Activated CD8-positive, alpha-beta T cell treated with anti-CD3 and anti-CD28 coated beads, Interleukin-2, amount 10 ng/mL, durations not matched to agents 7 days and 5 days (primary cell): Measurements from ENCODE around the gene HLF. TPM values are rescaled to one million over a fixed set of nuclear protein-coding genes. Genes with fewer than 3 reads are reported as not detected.

Experiments
- ATAC-seq: fragments of 150-1000 bp; cut with Tn5 transposase; one replicate; pipeline ENCODE4 v1.10.0; 2021; ENCODE audit warnings: moderate library complexity
- CTCF ChIA-PET: fragments of 350-600 bp; sonication (Branson Sonifier 250); formaldehyde crosslinking; loops from one replicate; lab custom pipeline; 2021; ENCODE audit warnings: antibody characterized with exemption; lab: Charles Lee
- POLR2A ChIA-PET: fragments of 350-600 bp; sonication (Branson Sonifier 250); formaldehyde crosslinking; loops from one replicate; lab custom pipeline; 2021; ENCODE audit warnings: antibody characterized with exemption; lab: Charles Lee
- DNase-seq: peaks from one replicate; pipeline ENCODE4 v3.0.0-alpha.2; 2020
- H3K27ac Mint-ChIP-seq: one replicate; pipeline ENCODE4 v1.8.0; 2021; ENCODE audit warnings: mild to moderate bottlenecking, mixed read lengths
- H3K27me3 Mint-ChIP-seq: one replicate; pipeline ENCODE4 v1.8.0; 2021; ENCODE audit warnings: low read depth, mixed read lengths
- H3K36me3 Mint-ChIP-seq: one replicate; pipeline ENCODE4 v1.8.0; 2021; ENCODE audit warnings: low read depth, mixed read lengths
- H3K4me1 Mint-ChIP-seq: one replicate; pipeline ENCODE4 v1.8.0; 2021; ENCODE audit warnings: low read depth, mixed read lengths
- H3K4me3 Mint-ChIP-seq: one replicate; pipeline ENCODE4 v1.8.0; 2021; ENCODE audit warnings: mild to moderate bottlenecking, mixed read lengths
- H3K9me3 Mint-ChIP-seq: one replicate; pipeline ENCODE4 v1.8.0; 2022; ENCODE audit warnings: mixed read lengths; ENCODE audit not compliant: insufficient read depth
- total RNA-seq, 2 experiments: library from RNA; stranded (reverse); gene quantifications; one replicate each; pipeline ENCODE4 v1.2.3, GENCODE V29; 2021

Gene HLF
- under 1 TPM; 0.13 to 0.21 TPM for total RNA-seq

GRCh38 chr17:55264645-55265298 is at the start of gene HLF:
HLF (plus strand) TSS chr17:55264960; CDS start chr17:55265485, 525 bp downstream.
- Mint-ChIP-seq H3K27ac (no peak within 1 kb of the TSS), H3K9me3 (peaks cover 8% of the 10 kb centered on the region)
- POLR2A ChIA-PET, result interaction anchor here (1.3 kb wide), 1 partner anchor 19 kb away, joined by 3 read pairs; no protein-coding TSS in a partner anchor

GRCh38 chr17:55215711-55216110 is 49.0 kb upstream of the HLF start:
- Mint-ChIP-seq H3K4me3 (no peak overlapping the region), H3K4me1 (no peaks in the 10 kb centered on the region), H3K27me3 (peaks cover 4% of the 10 kb centered on the region), H3K27ac (no peak overlapping the region), H3K36me3 (no peaks in the 10 kb centered on the region), H3K9me3 (no peaks in the 10 kb centered on the region)
- CTCF ChIA-PET, result no interaction called here
- POLR2A ChIA-PET, result no interaction called here
- ATAC-seq (no peak), DNase-seq (no peak)

More at GRCh38 chr17:55264645-55265298, at the start of gene HLF:
- peak; percentile 77 for DNase-seq
- H3K36me3 Mint-ChIP-seq, result no peaks in the 10 kb centered on the region
- peak; percentile 97 for ATAC-seq
- H3K4me1 Mint-ChIP-seq, result peaks cover 18% of the 10 kb centered on the region
- H3K27me3 Mint-ChIP-seq, result peaks cover 82% of the 10 kb centered on the region
- CTCF ChIA-PET, result interaction anchor here (0.9 kb wide), 1 partner anchor 33 kb away, joined by 4 read pairs; no protein-coding TSS in a partner anchor
- peak within 1 kb of the TSS; percentile 57 for H3K4me3 Mint-ChIP-seq

GRCh38 chr17:55216888-55217287 is 47.9 kb upstream of the HLF start:
- H3K4me1 Mint-ChIP-seq, result no peaks in the 10 kb centered on the region
- no peak overlapping the region for H3K4me3 Mint-ChIP-seq
- CTCF ChIA-PET, result no interaction called here
- H3K27ac Mint-ChIP-seq, result no peak overlapping the region
- peaks cover 4% of the 10 kb centered on the region for H3K27me3 Mint-ChIP-seq
- DNase-seq, result no peak
- H3K36me3 Mint-ChIP-seq, result no peaks in the 10 kb centered on the region
- ATAC-seq, result no peak
- POLR2A ChIA-PET, result no interaction called here
- H3K9me3 Mint-ChIP-seq, result no peaks in the 10 kb centered on the region

- Mint-ChIP-seq H3K27me3 (peaks cover 6% of the 10 kb centered on the region), H3K9me3 (no peaks in the 10 kb centered on the region), H3K27ac (no peak overlapping the region), H3K36me3 (no peaks in the 10 kb centered on the region), H3K4me3 (no peak overlapping the region), H3K4me1 (no peaks in the 10 kb centered on the region)
- ChIA-PET POLR2A (no interaction called here), CTCF (no interaction called here)
- no peak for ATAC-seq
- no peak for DNase-seq
Measured at GRCh38 chr17:55219459-55219858, 45.3 kb upstream of the HLF start.

- no peak for ATAC-seq
- no peak overlapping the region for H3K27ac Mint-ChIP-seq
- ChIA-PET POLR2A (no interaction called here), CTCF (no interaction called here)
- no peak for DNase-seq
- no peaks in the 10 kb centered on the region for H3K9me3 Mint-ChIP-seq
- H3K27me3 Mint-ChIP-seq, result peaks cover 6% of the 10 kb centered on the region
- H3K36me3 Mint-ChIP-seq, result no peaks in the 10 kb centered on the region
- H3K4me3 Mint-ChIP-seq, result no peak overlapping the region
- no peaks in the 10 kb centered on the region for H3K4me1 Mint-ChIP-seq
Measured at GRCh38 chr17:55219934-55220333, 44.8 kb upstream of the HLF start.

GRCh38 chr17:55223524-55223923 is 41.2 kb upstream of the HLF start:
- ChIA-PET POLR2A (no interaction called here), CTCF (interaction anchor here (2.0 kb wide), 1 partner anchor 133 kb away, joined by 6 read pairs; no protein-coding TSS in a partner anchor)
- Mint-ChIP-seq H3K4me1 (no peaks in the 10 kb centered on the region), H3K4me3 (no peak overlapping the region), H3K27ac (no peak overlapping the region), H3K9me3 (no peaks in the 10 kb centered on the region), H3K27me3 (peaks cover 12% of the 10 kb centered on the region), H3K36me3 (no peaks in the 10 kb centered on the region)
- ATAC-seq (no peak), DNase-seq (no peak)

GRCh38 chr17:55224746-55225145 is 40.0 kb upstream of the HLF start:
- H3K27ac Mint-ChIP-seq, result no peak overlapping the region
- ATAC-seq (no peak), DNase-seq (no peak)
- no peak overlapping the region for H3K4me3 Mint-ChIP-seq
- CTCF ChIA-PET, result no interaction called here
- no peaks in the 10 kb centered on the region for H3K36me3 Mint-ChIP-seq
- POLR2A ChIA-PET, result no interaction called here
- H3K9me3 Mint-ChIP-seq, result no peaks in the 10 kb centered on the region
- no peaks in the 10 kb centered on the region for H3K4me1 Mint-ChIP-seq
- peaks cover 9% of the 10 kb centered on the region for H3K27me3 Mint-ChIP-seq

- ChIA-PET CTCF (no interaction called here), POLR2A (no interaction called here)
- no peak for ATAC-seq
- DNase-seq, result no peak
- H3K27ac Mint-ChIP-seq, result no peak overlapping the region
- no peaks in the 10 kb centered on the region for H3K36me3 Mint-ChIP-seq
- no peaks in the 10 kb centered on the region for H3K4me1 Mint-ChIP-seq
- H3K4me3 Mint-ChIP-seq, result no peak overlapping the region
- H3K9me3 Mint-ChIP-seq, result no peaks in the 10 kb centered on the region
- peaks cover 10% of the 10 kb centered on the region for H3K27me3 Mint-ChIP-seq
Measured at GRCh38 chr17:55225237-55225636, 39.5 kb upstream of the HLF start.

- DNase-seq (no peak), ATAC-seq (no peak)
- peaks cover 15% of the 10 kb centered on the region for H3K27me3 Mint-ChIP-seq
- no peaks in the 10 kb centered on the region for H3K9me3 Mint-ChIP-seq
- H3K4me1 Mint-ChIP-seq, result no peaks in the 10 kb centered on the region
- ChIA-PET CTCF (no interaction called here), POLR2A (no interaction called here)
- H3K4me3 Mint-ChIP-seq, result no peak overlapping the region
- no peak overlapping the region for H3K27ac Mint-ChIP-seq
- H3K36me3 Mint-ChIP-seq, result no peaks in the 10 kb centered on the region
Measured at GRCh38 chr17:55228683-55229192, 36.0 kb upstream of the HLF start.

- Mint-ChIP-seq H3K4me1 (no peaks in the 10 kb centered on the region), H3K9me3 (no peaks in the 10 kb centered on the region), H3K27ac (no peak overlapping the region), H3K27me3 (peaks cover 15% of the 10 kb centered on the region), H3K4me3 (no peak overlapping the region), H3K36me3 (no peaks in the 10 kb centered on the region)
- DNase-seq (no peak), ATAC-seq (no peak)
- POLR2A ChIA-PET, result no interaction called here
- CTCF ChIA-PET, result no interaction called here
Measured at GRCh38 chr17:55229276-55229675, 35.5 kb upstream of the HLF start.

GRCh38 chr17:55230716-55231115 is 34.0 kb upstream of the HLF start:
- POLR2A ChIA-PET, result no interaction called here
- Mint-ChIP-seq H3K36me3 (no peaks in the 10 kb centered on the region), H3K27ac (no peak overlapping the region), H3K27me3 (peaks cover 13% of the 10 kb centered on the region), H3K9me3 (no peaks in the 10 kb centered on the region), H3K4me3 (no peak overlapping the region), H3K4me1 (no peaks in the 10 kb centered on the region)
- DNase-seq (no peak), ATAC-seq (no peak)
- CTCF ChIA-PET, result interaction anchor here (1.1 kb wide), 3 partner anchors 66 to 284 kb away, joined by 3 read pairs; no protein-coding TSS in a partner anchor

GRCh38 chr17:55233840-55234239 is 30.9 kb upstream of the HLF start:
- ATAC-seq (no peak), DNase-seq (no peak)
- Mint-ChIP-seq H3K27ac (no peak overlapping the region), H3K9me3 (no peaks in the 10 kb centered on the region), H3K27me3 (peaks cover 12% of the 10 kb centered on the region), H3K36me3 (no peaks in the 10 kb centered on the region), H3K4me1 (peaks cover 13% of the 10 kb centered on the region), H3K4me3 (no peak overlapping the region)
- CTCF ChIA-PET, result no interaction called here
- POLR2A ChIA-PET, result no interaction called here
